GM19351 (cell line): ENCODE data around the gene ELOB.

ENCODE experiments used
- ATAC-seq: cut with Tn5 transposase; IDR thresholded peaks from one replicate; pipeline ENCODE4 v1.9.1; 2021; ENCODE audit warnings: mild to moderate bottlenecking, moderate library complexity; ENCODE audit not compliant: unreplicated experiment

Gene ELOB

GRCh38 chr16:2769675-2770056 lies 7.4 kb downstream of the ELOB start:
- ATAC-seq: no peak

GRCh38 chr16:2769100-2769529 lies 8.0 kb downstream of the ELOB start:
- ATAC-seq: no peak

- ATAC-seq: no peak
Observed at GRCh38 chr16:2768403-2769089, 8.5 kb downstream of the ELOB start.

DNA sequence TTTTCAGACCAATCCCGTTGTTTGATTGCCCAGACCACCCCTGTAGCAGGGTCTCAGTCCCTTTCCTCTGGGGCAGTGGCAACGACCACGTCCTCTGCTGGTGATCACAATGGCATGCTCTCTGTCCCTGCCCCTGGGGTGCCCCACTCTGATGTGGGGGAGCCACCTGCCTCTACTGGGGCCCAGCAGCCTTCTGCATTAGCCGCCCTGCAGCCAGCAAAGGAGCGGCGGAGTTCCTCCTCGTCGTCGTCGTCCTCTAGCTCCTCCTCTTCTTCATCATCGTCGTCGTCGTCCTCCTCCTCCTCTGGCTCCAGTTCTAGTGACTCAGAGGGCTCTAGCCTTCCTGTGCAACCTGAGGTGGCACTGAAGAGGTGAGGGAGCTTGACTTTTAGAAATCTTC lies 9.2 kb downstream of the ELOB start:
- no peak for ATAC-seq

GRCh38 chr16:2767140-2767731 lies 9.8 kb downstream of the ELOB start:
- ATAC-seq: no peak

DNA sequence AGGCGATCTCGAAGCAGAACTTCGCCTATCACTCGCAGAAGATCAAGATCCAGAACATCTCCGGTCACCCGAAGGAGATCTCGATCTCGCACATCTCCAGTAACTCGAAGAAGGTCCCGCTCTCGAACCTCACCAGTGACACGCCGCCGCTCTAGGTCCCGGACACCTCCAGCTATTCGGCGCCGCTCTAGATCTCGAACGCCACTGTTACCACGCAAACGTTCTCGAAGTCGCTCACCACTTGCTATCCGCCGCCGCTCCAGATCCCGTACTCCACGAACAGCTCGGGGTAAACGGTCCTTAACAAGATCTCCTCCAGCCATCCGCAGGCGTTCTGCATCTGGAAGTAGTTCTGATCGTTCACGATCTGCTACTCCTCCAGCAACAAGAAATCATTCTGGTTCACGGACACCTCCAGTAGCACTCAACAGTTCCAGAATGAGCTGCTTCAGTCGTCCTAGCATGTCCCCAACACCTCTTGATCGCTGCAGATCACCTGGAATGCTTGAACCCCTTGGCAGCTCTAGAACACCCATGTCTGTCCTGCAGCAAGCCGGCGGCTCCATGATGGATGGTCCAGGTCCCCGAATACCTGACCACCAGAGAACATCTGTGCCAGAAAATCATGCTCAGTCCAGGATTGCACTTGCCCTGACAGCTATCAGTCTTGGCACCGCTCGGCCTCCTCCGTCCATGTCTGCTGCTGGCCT lies 10.5 kb downstream of the ELOB start:
- no peak for ATAC-seq

GRCh38 chr16:2765462-2766404 lies 11.3 kb downstream of the ELOB start:
- no peak for ATAC-seq

DNA sequence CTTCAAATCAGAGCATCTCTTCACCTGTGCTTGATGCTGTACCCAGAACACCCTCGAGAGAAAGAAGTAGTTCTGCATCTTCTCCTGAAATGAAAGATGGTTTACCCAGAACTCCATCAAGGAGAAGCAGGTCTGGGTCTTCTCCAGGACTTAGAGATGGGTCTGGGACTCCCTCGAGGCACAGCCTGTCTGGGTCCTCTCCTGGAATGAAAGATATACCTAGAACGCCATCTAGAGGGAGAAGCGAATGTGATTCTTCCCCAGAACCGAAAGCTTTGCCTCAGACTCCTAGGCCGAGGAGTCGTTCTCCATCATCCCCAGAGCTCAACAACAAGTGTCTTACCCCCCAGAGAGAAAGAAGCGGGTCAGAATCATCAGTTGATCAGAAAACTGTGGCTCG lies 12.4 kb downstream of the ELOB start:
- no peak for ATAC-seq

DNA sequence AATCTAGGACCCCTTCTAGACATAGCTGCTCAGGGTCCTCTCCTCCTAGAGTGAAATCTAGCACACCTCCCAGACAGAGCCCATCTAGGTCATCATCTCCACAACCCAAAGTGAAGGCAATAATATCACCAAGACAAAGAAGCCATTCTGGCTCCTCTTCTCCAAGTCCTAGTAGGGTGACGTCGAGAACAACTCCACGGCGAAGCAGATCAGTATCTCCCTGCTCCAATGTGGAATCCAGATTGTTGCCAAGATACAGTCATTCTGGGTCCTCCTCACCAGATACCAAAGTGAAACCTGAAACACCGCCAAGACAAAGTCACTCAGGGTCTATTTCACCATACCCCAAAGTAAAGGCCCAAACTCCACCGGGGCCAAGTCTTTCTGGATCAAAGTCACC lies 13.9 kb downstream of the ELOB start:
- no peak for ATAC-seq

GRCh38 chr16:2762711-2763110 lies 14.4 kb downstream of the ELOB start:
- ATAC-seq: no peak

- ATAC-seq: no peak
Observed at GRCh38 chr16:2761886-2762583, 15.0 kb downstream of the ELOB start.

DNA sequence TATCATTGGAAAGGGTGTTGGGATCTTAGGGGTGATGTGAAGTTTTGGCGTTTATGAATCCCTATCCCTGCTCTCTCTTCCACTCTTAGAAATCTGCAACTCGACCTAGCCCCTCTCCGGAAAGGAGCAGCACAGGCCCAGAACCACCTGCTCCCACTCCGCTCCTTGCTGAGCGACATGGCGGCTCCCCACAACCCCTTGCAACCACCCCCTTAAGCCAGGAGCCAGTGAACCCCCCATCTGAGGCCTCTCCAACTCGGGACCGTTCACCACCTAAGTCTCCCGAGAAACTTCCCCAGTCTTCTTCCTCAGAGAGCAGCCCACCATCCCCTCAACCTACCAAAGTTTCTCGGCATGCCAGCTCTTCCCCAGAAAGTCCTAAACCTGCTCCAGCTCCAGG lies 15.6 kb downstream of the ELOB start:
- no peak for ATAC-seq

- no peak for ATAC-seq
Observed at GRCh38 chr16:2757344-2757743, 19.7 kb downstream of the ELOB start.

GRCh38 chr16:2756288-2757015 lies 20.6 kb downstream of the ELOB start:
- no peak for ATAC-seq

DNA sequence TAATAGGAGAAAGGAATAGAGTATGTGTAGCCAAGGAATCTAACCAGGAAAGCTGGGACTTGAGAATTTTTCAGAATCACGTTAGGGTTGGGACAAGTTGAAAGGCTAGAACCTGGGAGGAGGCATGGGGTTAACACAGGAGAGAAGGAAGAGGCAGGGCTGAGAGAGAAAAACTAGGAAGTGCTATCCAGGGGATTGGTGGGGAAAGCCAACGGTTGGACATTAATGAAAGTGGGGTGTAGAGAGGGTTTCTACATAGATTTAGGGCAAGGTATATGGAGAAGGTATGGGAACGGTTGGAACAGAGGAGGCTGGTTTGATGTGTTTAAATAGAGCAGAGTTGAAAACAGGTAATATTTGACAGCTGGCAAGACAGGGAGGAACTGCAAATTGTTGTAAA lies 21.9 kb downstream of the ELOB start:
- ATAC-seq: no peak

- ATAC-seq: no peak
Observed at GRCh38 chr16:2753733-2754020, 23.4 kb downstream of the ELOB start.

DNA sequence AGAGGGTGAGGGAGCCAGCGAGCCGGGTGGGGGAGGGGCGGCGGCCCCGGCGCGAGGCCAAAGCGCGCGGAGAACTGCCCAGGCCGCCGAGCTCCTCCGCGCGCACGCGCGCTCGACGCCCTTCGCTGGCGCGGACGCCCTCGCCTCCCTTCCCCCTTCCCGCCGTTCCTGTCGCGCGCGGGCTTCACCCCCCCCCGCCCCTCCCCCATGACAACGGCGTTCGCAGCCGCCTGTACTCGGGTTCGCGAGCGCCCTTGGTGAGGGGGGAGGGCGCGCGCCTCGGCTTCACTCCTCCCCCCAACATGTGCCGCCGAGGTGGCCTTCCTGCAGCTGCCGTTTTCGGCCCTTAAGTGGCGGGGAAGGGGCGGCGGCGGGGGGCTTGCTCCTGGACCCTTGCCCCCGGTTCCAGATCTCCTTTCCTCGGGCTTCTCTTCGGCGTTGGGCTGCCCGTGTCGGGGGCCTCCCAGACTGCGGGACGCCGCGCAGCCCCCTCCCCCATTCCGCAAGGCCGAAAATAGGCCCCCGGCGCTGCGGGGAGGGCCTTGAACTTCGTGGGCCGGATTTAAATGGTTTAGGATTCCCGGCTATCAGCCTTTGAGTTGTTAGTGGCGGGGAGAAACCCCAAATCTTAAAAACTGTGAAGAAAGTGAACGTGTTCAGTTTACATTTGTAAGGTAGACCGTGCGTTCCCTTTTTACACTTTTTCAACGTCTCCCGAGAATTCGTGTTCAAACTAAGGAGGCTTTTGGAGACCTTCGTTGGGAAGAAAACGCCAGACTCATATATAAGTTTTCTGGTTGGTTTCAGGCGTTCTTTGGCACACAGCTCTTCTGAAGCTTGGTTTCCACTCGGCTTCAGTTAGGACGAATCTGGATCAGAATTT lies 24.0 kb downstream of the ELOB start:
- ATAC-seq: peak; percentile 39

DNA sequence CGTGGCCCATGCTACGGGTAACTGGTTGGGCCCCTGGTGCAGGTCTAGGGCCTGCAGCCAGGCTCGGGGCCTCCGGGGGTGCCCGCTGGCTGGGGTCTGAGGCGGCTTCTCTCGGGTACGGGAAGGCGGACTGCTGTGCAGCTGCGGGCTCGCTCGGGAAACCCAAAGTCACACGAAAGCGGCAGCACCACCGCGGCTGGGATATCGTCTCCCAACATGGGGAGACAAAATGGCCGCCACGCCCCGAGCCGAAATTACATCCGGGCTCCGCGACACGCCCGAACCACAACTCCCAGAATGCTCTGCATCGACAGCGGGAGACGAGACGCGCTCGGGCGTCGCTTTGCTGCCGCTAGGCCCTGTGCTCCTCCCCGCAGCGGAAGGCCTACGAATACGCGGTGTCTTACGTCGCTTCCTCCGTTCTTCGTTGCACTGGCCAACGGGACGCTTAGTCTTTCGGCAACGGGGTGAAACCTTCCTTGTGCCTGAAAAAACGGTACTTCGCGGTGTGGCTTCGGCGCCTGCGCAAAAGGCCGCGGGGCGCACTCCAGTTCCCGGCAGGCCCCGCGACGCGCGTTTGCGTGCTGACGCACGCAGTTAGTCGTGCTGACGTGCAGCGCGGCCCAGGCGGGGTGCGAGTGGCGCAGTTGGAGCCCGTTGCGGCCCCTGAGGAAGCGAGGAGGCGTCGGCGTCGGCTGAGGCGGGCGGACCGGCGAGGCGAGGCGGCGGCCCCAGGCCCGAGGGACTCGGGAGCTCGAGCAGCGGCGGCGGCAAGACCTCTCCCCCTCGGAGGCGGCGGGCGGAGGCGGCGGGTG lies 24.8 kb downstream of the ELOB start, which contains the start of gene SRRM2:
Gene SRRM2, plus strand, starts transcription at position 604 of the 815 bp plus-strand sequence. CDS start 3,727 bp downstream, outside the sequence.
- peak; percentile 81 for ATAC-seq
